Measurements from ENCODE around the gene CNTNAP5. TPM values are rescaled to one million over a fixed set of nuclear protein-coding genes. Genes with fewer than 3 reads are reported as not detected.

The CNTNAP5 gene
- total RNA-seq, 1 donor from 2014 or later: not detected

DNA sequence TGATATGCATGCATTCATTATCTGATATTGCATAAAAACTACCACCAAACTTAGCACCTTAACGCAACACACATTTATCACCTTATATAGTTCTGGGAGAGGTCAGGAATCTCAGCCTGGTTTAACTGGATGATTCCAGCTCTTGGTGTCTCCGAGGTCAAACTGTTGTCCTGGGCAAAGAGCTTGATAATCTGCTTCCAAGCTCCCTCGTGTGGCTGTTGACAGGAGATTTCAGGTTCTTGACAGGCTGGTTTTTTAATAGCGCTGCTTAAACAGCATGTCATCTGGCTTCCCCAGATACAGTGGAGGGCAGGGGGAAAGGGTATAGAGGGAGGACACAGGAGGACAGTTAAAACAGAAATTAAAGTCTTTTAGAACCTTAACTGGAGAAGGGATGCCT is 785.0 kb downstream of the CNTNAP5 start:
- Histone ChIP-seq H3K27ac (no peak overlapping the region), H3K4me1 (no peaks in the 10 kb centered on the region), H3K9me3 (no peaks in the 10 kb centered on the region), H3K36me3 (no peaks in the 10 kb centered on the region), H3K27me3 (ENCODE audit: low read depth) (no peaks in the 10 kb centered on the region), H3K4me3 (no peak overlapping the region)
- DNase-seq: no peak
- TF ChIP-seq, protein P1, sequence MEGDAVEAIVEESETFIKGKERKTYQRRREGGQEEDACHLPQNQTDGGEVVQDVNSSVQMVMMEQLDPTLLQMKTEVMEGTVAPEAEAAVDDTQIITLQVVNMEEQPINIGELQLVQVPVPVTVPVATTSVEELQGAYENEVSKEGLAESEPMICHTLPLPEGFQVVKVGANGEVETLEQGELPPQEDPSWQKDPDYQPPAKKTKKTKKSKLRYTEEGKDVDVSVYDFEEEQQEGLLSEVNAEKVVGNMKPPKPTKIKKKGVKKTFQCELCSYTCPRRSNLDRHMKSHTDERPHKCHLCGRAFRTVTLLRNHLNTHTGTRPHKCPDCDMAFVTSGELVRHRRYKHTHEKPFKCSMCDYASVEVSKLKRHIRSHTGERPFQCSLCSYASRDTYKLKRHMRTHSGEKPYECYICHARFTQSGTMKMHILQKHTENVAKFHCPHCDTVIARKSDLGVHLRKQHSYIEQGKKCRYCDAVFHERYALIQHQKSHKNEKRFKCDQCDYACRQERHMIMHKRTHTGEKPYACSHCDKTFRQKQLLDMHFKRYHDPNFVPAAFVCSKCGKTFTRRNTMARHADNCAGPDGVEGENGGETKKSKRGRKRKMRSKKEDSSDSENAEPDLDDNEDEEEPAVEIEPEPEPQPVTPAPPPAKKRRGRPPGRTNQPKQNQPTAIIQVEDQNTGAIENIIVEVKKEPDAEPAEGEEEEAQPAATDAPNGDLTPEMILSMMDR (IDR thresholded peaks at IDR 0.05): no peak
- intact Hi-C loops (cut with DNase I): no loop called here
- no peak for ATAC-seq

- TF ChIP-seq, protein P1 (IDR thresholded peaks at IDR 0.05): no peak
- DNase-seq (peak; percentile 36), ATAC-seq (peak in 1 of 2 donors; percentile 62)
- Histone ChIP-seq H3K27ac (no peak overlapping the region), H3K4me1 (no peaks in the 10 kb centered on the region), H3K27me3 (ENCODE audit: low read depth) (no peaks in the 10 kb centered on the region), H3K9me3 (no peaks in the 10 kb centered on the region), H3K36me3 (no peaks in the 10 kb centered on the region), H3K4me3 (no peak overlapping the region)
- intact Hi-C loops (cut with DNase I): no loop called here
Observed at GRCh38 chr2:124814968-124815745, 790.1 kb downstream of the CNTNAP5 start.

DNA sequence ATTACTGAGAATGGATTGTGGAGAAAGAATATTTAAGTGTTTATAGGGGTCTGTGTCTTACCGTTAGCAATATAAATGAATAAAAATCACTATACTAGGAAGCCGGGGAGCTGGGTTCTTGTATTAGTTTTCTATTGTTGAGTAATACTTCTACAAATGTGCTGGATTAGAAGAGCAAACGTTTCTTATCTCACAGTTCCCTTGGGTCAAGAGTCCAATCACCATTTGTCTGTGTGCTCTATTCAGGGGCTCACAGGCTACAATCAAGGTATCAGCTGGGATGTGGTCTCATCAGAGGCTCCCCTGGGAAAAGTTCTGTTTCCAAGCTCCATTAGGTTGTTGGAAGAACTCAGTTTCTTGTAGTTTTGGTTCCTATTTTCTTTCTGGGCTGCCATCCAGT is 790.9 kb downstream of the CNTNAP5 start:
- H3K36me3 ChIP-seq: no peaks in the 10 kb centered on the region
- DNase-seq (no peak), ATAC-seq (no peak)
- H3K27ac ChIP-seq: no peak overlapping the region
- no peaks in the 10 kb centered on the region for H3K9me3 ChIP-seq
- intact Hi-C loops (cut with DNase I): no loop called here
- TF ChIP-seq, protein P1 (IDR thresholded peaks at IDR 0.05): no peak
- no peak overlapping the region for H3K4me3 ChIP-seq
- no peaks in the 10 kb centered on the region for H3K4me1 ChIP-seq
- H3K27me3 ChIP-seq (ENCODE audit: low read depth): no peaks in the 10 kb centered on the region

DNA sequence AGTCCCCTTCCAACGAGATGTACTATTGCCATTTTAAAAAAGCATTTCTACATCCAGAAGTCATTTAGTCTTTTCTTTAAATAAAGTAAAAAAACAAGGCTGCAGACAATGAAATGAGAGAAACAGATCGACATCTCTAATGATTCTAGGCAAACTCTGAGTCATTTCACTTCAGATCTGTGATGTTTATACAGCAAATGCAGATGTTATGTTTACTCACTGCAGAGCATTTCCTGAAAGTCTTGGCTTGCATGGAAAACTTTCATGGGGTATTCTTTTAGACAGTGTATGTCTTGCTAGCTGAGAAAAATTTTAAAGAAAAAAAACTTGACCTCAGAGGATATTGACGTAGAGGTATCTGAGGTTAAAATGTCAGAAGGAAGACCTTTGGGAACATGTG is 797.4 kb downstream of the CNTNAP5 start:
- Histone ChIP-seq H3K4me1 (no peaks in the 10 kb centered on the region), H3K27me3 (ENCODE audit: low read depth) (no peaks in the 10 kb centered on the region), H3K4me3 (no peak overlapping the region), H3K27ac (no peak overlapping the region), H3K9me3 (no peaks in the 10 kb centered on the region), H3K36me3 (no peaks in the 10 kb centered on the region)
- TF ChIP-seq, protein P1 (IDR thresholded peaks at IDR 0.05): no peak
- DNase-seq: no peak
- ATAC-seq: no peak
- intact Hi-C loops (cut with DNase I): no loop called here

- intact Hi-C loops (cut with DNase I): no loop called here
- Histone ChIP-seq H3K4me3 (no peak overlapping the region), H3K9me3 (no peaks in the 10 kb centered on the region), H3K27ac (no peak overlapping the region), H3K36me3 (no peaks in the 10 kb centered on the region), H3K4me1 (no peaks in the 10 kb centered on the region), H3K27me3 (ENCODE audit: low read depth) (no peaks in the 10 kb centered on the region)
- DNase-seq (no peak), ATAC-seq (no peak)
- TF ChIP-seq, protein P1 (IDR thresholded peaks at IDR 0.05): no peak
Observed at GRCh38 chr2:124824441-124824840, 799.4 kb downstream of the CNTNAP5 start.
